Right renal pelvis (tissue), 4 donors: ENCODE measurements around the gene FOS. TPM values are rescaled to one million over a fixed set of nuclear protein-coding genes. Genes with fewer than 3 reads are reported as not detected.

ENCODE experiments used
- DNase-seq, 4 donors: peaks; one replicate each; pipeline ENCODE4 v3.0.0-alpha.2; 2013; ENCODE audit warnings: low read depth in 4 of 4, low spot score in 3 of 4, missing footprints in 1 of 4
- polyA plus RNA-seq, 4 donors: library from polyadenylated mRNA; unstranded; fragments of 120-200 nt; gene quantifications; one replicate each; pipeline ENCODE4 v1.2.1, GENCODE V29; 2013; ENCODE audit not compliant: insufficient read length in 4 of 4

The FOS gene
- polyA plus RNA-seq, 4 donors: 37.3 to 832 (median 397) TPM

DNA sequence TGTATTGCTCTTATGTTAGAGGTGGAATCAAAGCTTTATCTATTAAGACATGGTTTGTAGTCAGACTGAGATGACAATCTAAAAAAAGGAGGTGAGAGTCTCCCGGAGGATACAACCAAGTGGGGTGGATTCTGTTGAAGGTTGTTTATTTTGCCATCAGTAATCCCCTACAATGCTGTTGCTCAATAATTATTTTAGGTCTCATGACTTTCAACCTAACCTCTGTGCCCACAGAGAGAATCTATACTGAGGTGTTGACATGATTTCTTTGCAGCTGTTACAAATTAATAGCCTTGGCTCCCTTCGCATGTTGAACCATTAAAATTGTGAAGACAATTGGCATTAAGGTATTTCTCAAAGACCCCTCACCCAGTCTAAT lies 28.7 kb upstream of the FOS start:
- DNase-seq: no peak

- no peak for DNase-seq
These were observed 27.8 kb upstream of the FOS start for GRCh38 chr14:75250800-75251199.

DNA sequence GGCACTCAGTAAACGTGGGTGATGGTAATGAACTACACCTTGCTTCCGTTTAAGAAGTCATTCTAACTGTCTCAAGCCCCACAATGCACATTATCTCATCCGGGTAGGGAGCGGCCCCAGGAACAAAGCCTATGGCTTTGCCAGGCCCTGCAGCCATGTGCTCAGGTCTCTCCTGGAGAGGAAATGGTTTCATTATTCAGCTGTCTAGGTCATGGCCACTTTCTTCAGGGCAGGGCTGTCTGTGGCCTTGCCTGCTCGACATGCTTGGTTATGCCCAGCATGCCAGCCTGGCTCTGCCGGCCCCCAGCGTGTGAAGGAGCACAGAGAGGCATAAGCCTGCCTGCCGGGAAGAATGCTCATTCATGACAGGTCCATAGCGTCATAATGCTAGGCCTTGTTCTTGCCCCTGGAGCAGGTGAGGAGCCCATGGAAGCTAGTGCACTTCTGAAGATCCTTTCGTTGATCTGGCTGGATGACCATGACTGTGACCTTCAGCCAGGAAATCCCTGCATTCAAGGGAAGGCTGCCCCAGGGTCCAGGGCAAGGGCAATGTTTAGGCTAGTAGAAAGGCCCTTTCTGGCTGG lies 26.3 kb upstream of the FOS start:
- no peak for DNase-seq

DNA sequence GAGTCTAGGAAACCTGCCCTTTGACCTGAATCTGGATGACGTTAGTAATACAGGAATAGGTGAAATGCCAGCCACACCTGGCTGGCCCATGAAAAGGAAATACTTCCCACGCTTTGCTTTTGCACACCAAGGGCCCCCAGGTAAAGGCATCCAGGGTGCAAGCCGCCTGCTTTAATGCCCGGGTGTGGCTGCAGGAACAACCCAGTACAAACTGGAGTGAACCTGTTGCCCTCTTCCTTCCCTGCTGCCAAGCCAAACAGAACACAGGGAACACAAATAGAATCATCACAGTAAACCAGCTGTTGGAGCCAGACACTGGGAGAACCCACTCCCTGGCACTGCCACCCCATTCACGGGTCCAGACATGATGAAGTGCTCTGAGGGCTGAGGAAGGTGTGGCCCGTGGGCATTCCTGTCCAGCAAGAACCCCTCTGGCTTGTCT lies 24.2 kb upstream of the FOS start:
- DNase-seq: no peak

- no peak for DNase-seq
These were observed 23.6 kb upstream of the FOS start for GRCh38 chr14:75254901-75255584.

- DNase-seq: no peak
These were observed 20.4 kb upstream of the FOS start for GRCh38 chr14:75258079-75258802.

- peak; percentile 99 to 100 (median 99) for DNase-seq
These were observed 19.7 kb upstream of the FOS start for GRCh38 chr14:75258803-75259509.

- DNase-seq: no peak
These were observed 19.1 kb upstream of the FOS start for GRCh38 chr14:75259510-75259855.

- no peak for DNase-seq
These were observed 18.4 kb upstream of the FOS start for GRCh38 chr14:75260025-75260763.

DNA sequence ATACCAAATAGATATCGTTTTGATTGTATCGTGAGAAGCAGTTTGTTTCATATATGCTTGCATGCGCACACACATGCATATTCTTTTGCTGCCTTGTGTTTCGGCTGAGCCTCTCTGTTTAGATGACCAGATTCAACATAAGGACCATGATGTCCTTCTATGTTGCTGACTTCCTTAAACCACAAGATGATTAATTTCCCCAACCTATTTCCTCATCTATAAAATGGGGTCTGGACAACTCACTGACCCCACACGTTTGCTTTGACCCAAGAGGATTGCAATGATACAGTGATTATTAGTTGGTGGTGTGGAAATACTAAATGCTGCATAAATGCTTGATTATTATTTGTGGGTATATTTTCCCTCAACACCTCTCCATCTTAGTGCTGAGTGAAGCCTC lies 16.8 kb upstream of the FOS start:
- DNase-seq: no peak

GRCh38 chr14:75262641-75263040 lies 16.0 kb upstream of the FOS start:
- no peak for DNase-seq

- DNase-seq: no peak
These were observed 14.6 kb upstream of the FOS start for GRCh38 chr14:75264036-75264435.

DNA sequence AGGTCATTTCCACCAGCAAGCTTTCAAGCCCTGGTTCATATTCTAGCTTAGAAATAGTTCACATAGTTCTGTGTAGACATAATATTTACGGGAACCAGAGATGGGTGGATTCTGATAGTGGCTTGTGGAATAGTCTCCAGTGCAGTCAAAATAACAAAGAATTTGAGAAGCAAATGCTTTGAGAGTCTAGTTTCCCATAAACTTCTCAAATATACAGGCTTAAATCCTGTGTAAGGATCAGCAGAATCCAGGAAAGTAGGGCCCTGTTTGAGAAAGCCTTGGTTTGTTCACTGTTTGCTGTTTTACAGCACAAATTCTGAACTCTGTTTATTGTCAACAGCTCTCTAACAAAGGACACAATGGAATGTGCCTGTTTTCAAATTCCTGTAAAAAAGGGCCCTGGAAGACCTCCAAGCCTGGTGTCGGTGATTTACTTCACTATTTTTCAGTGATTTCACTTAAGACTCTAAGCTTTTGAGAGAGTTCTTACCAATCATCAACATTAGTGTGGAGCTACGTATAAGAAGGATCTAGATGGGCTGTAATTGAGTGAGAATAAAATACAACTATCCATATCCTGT lies 11.4 kb upstream of the FOS start:
- DNase-seq: no peak

- DNase-seq: no peak
These were observed 9.7 kb upstream of the FOS start for GRCh38 chr14:75268633-75269550.

GRCh38 chr14:75271514-75271913 lies 7.1 kb upstream of the FOS start:
- no peak for DNase-seq

GRCh38 chr14:75273272-75274049 lies 5.2 kb upstream of the FOS start:
- DNase-seq: no peak

- DNase-seq: no peak
These were observed 4.4 kb upstream of the FOS start for GRCh38 chr14:75274050-75274898.
